SJSA1 (cell line): ENCODE data around the gene MTSS2. TPM values are rescaled to one million over a fixed set of nuclear protein-coding genes. Genes with fewer than 3 reads are reported as not detected.

Source experiments
- DNase-seq, 2 experiments: peaks; one replicate each; pipeline ENCODE4 v3.0.0-alpha.2; 2015 to 2020; ENCODE audit warnings: low spot score in 2 of 2, low read depth in 1 of 2
- H3K27ac ChIP-seq: fragments of 250-450 bp; sonication (Bioruptor Pico); 2 replicates; pipeline ENCODE4 v1.5.1; 2020; ENCODE audit warnings: mild to moderate bottlenecking, moderate library complexity
- H3K27me3 ChIP-seq: fragments of 250-450 bp; sonication (Bioruptor Pico); replicated peaks from 2 replicates; pipeline ENCODE4 v1.5.1; 2020; ENCODE audit warnings: mild to moderate bottlenecking, moderate library complexity
- H3K36me3 ChIP-seq: fragments of 250-450 bp; sonication (Bioruptor Pico); 2 replicates; pipeline ENCODE4 v1.5.1; 2020; ENCODE audit warnings: mild to moderate bottlenecking
- H3K4me1 ChIP-seq: fragments of 250-450 bp; sonication (Bioruptor Pico); replicated peaks from 2 replicates; pipeline ENCODE4 v1.6.1; 2021; ENCODE audit warnings: mild to moderate bottlenecking
- H3K4me3 ChIP-seq: fragments of 250-450 bp; sonication (Bioruptor Pico); 2 replicates; pipeline ENCODE4 v1.5.1; 2020; ENCODE audit warnings: mild to moderate bottlenecking
- H3K9me3 ChIP-seq: fragments of 250-450 bp; sonication (Bioruptor Pico); replicated peaks from 2 replicates; pipeline ENCODE4 v1.5.1; 2020; ENCODE audit warnings: mild to moderate bottlenecking
- total RNA-seq: library from RNA; depleted of rRNA; stranded (reverse); fragments of >200 nt; shearing (Covaris generic); gene quantifications from 2 replicates; pipeline ENCODE4 v1.2.3, GENCODE V29; 2014

MTSS2 gene
- total RNA-seq, 1 experiment from 2014 or later = 22.6 TPM

DNA sequence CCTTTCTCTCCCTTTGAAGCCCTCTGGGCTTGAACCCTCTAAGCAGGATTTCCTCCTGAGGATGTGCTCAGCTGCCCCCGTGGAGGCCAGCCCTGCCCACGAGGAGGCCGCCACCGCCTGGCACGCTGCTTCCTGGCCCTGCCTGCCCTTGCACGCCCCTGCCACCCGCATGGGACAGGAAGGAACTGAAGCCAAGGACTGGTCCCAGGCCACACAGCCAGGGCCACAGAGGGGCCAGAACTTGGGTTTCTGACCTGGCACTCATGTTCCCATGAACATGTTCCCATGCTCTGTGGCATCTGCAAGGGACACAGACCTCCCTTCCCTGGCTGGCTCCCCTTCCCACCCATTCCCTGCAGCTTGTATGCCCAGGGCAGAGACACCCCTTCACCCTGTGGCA, 24.1 kb upstream of the MTSS2 start:
- Histone ChIP-seq H3K36me3 (no peaks in the 10 kb centered on the region), H3K9me3 (no peaks in the 10 kb centered on the region), H3K27me3 (no peaks in the 10 kb centered on the region), H3K4me3 (no peak overlapping the region), H3K4me1 (peaks cover 39% of the 10 kb centered on the region), H3K27ac (no peak overlapping the region)
- DNase-seq = no peak

DNA sequence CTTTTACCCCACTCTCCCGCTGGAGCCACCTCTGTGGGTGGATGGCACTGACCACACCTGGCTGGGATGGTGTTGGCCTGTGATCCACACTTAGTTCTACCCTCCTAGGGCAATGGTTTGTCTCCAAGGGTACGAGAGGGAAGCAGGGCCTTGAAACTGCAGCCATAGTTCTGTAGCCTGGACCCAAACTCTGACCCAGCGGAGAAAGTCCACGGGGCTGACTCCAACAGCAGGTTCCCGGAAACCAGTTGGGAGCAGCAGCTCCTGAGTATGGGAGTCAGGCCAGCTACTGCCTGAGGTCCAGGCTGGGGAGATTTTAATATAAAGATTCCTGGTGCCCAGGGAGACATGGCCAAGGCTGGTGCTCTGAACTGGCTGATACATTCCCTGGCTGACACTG, 23.6 kb upstream of the MTSS2 start:
- no peak overlapping the region for H3K27ac ChIP-seq
- peaks cover 39% of the 10 kb centered on the region for H3K4me1 ChIP-seq

DNA sequence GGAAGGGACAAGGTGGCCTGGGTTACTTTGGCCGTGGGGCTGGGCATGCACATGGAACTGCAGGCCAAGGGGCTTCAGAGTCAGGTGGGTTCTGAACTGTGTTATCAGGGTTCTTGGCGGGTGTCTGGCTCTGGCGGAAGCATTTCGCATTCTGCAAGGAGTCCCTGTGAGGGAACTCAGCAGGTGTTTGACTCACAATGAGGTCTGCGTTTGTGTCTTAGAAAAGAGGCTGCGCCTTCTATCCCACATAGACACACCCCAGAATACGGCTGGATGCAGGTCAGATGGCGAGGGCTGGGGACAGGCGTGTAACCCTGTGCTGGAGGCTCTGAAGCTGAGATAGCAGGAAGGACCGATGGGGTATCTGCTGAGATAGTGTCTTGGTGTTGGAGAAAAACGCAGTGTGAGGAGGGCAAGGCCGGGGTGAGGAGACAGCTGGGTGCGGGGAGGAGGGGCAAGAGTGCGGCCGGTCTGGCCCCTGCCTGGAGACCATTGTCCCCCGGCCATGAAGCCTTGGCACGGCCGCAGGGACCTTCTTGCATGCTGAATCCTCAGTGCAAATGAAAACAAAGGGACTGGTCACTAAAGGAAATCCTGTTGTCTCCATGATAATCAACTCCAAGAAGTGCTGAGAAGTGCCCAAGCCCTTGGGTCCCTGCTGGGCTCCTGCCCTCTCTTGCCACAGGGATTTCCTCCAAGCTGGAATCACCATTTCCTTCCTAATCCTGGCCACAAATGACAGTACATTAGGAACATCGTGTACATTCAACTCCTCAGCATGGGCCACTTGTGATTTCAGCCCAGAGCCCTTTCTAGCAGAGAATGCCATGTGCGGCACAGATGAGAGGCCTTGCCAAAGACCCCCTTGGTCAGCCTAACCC, 22.8 kb upstream of the MTSS2 start:
- no peaks in the 10 kb centered on the region for H3K9me3 ChIP-seq
- no peak for DNase-seq
- no peak overlapping the region for H3K4me3 ChIP-seq
- no peak overlapping the region for H3K27ac ChIP-seq
- no peaks in the 10 kb centered on the region for H3K36me3 ChIP-seq
- peaks cover 45% of the 10 kb centered on the region for H3K4me1 ChIP-seq
- H3K27me3 ChIP-seq = no peaks in the 10 kb centered on the region

More for the DNA sequence above, 23.6 kb upstream of the MTSS2 start:
- Histone ChIP-seq H3K9me3 (no peaks in the 10 kb centered on the region), H3K27me3 (no peaks in the 10 kb centered on the region), H3K36me3 (no peaks in the 10 kb centered on the region), H3K4me3 (no peak overlapping the region)
- no peak for DNase-seq

DNA sequence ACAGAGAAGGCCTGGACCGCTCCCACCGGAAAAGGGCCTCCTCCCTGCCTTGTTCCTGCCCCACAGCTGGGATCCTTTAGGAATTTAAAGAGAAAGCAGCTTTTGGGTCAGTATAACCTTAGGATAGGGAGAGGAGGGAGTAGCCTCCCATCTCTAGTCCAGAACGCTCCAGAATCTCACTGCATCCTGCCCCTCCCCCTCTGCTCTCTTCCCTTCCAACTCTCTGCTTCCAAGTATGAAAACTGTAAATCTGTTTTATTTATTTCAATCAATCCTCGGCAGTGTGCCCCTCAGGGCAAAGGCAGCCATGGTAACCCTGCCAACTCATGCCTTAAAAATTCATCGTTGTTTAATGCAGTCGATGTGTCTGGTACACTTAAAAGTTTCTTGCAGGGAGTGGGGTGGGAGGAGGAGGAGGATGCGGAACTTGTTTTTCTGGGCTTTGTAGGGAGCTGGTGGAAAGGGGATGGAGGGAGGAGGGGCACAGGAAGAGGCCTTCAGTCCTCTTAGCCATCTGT, 21.2 kb upstream of the MTSS2 start:
- Histone ChIP-seq H3K27ac (peak overlapping the region; percentile 87), H3K27me3 (no peaks in the 10 kb centered on the region), H3K4me3 (no peak overlapping the region), H3K9me3 (no peaks in the 10 kb centered on the region), H3K4me1 (peaks cover 61% of the 10 kb centered on the region), H3K36me3 (no peaks in the 10 kb centered on the region)
- peak; percentile 91 to 94 for DNase-seq

DNA sequence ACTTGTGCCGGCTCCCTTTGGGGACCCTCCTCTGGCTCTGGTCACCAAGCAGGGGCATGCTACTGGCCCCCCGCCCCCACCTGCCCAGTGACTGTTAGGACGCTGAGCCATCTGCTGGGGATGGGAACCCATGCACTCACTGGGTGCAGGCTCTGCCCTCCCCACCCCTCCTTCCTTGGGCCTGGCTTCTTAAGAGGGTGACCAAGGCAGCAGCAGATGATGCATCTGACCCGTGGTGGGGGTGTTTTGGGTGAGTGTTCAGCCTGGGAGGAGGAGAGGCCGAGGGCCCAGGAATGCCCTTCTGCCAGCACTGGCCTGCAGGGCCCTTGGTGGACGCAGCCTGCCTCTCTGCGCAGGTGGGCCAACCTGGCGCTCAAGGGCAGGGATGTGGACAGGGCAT, 19.2 kb upstream of the MTSS2 start:
- Histone ChIP-seq H3K27me3 (no peaks in the 10 kb centered on the region), H3K9me3 (no peaks in the 10 kb centered on the region), H3K27ac (no peak overlapping the region), H3K36me3 (no peaks in the 10 kb centered on the region), H3K4me1 (peaks cover 81% of the 10 kb centered on the region), H3K4me3 (no peak overlapping the region)
- no peak for DNase-seq

DNA sequence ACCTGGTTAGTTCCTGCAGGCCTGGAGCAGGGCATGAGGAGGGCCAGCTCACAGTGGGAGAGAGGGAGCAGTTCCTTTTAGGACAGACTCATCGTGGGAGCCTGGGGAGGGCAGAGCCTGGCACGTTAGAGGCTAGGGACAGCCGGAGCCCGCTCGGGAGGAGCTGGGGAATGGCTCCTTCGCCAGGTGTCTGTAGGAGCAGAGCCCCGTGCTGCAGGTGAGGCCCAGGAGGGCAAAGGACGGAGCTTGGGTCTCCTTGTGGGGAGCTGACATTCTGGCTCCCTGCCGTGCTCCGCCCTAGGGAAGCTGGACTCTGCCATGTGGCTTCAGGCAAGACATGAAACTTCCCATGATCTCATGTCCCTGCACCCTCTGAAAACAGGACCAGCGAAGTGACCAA, 18.7 kb upstream of the MTSS2 start:
- H3K4me3 ChIP-seq = no peak overlapping the region
- H3K27me3 ChIP-seq = no peaks in the 10 kb centered on the region
- H3K27ac ChIP-seq = no peak overlapping the region
- peaks cover 3% of the 10 kb centered on the region; the same call in 1 of the 2 replicates for H3K36me3 ChIP-seq
- H3K4me1 ChIP-seq = peaks cover 85% of the 10 kb centered on the region
- no peaks in the 10 kb centered on the region for H3K9me3 ChIP-seq
- no peak for DNase-seq

DNA sequence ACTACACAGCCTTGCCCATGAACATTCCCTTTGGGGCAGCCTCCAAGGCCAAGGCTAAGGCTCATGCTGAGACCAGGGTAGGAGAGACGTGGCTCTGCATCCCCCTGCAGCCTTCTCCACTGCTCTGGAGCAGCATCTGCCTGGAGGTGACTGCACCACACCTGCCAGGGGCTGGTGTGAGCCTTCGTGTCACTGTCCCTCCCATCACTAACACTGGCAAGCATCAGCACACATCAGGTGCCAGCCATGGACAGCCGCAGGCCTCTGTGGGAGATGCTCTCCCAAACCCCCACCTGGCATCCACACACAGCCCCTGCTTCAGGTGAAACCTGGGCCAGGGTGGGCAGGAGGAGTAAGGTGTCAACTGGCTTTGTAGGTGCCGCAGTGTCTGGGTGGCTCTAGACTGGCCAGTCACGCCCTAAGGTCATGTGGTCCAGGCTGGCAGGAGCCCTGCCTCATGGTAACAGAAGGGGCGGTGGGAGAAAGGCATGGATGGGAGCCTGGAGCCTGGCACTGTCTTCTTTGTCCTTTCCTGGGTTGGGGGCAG, 18.1 kb upstream of the MTSS2 start:
- Histone ChIP-seq H3K4me1 (peaks cover 88% of the 10 kb centered on the region), H3K9me3 (no peaks in the 10 kb centered on the region), H3K4me3 (no peak overlapping the region), H3K27me3 (no peaks in the 10 kb centered on the region), H3K27ac (peak overlapping the region; percentile 96), H3K36me3 (peaks cover 8% of the 10 kb centered on the region)
- DNase-seq = no peak

DNA sequence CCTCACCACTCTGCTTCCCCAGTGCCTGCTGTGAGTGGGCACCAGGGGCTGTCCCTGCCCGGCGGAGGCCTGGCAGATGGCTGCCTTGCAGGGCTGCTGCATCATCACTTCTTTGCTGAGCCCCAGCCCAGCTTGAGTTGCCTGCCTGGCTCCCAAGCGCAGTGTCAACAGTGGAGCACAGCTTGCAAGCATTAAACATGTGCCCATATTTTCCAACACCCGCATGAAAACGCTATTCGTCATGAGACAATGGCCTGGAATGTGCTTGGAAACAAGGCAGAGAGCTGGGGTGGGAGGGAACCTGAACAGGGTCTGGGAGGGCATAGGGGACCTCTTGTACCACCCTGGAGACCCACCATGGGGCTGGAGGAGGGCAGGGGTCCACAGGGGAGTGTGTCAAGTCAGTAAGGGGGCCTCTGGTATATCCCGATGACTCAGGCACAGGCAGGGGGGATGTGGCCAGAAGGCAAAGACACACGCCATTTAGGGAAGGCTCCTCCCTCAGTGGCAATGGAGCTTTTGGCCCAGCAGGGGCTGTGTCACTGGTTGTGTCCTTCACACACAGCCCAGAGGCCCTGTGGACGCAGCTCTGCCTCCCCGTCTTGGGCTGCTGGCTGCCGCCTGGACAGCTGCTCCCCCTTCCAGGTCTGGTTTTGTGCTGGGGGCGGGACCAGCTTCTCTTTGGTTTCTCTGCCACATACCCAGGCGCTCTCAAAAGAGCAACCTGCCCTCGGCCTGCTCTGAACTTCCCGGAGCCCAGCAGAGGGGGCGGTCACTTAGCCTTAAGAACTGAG, 17.4 kb upstream of the MTSS2 start:
- peak; percentile 91 for DNase-seq
- Histone ChIP-seq H3K4me1 (peaks cover 88% of the 10 kb centered on the region), H3K9me3 (no peaks in the 10 kb centered on the region), H3K27ac (peak overlapping the region; percentile 96), H3K4me3 (no peak overlapping the region), H3K27me3 (no peaks in the 10 kb centered on the region), H3K36me3 (peaks cover 10% of the 10 kb centered on the region)

DNA sequence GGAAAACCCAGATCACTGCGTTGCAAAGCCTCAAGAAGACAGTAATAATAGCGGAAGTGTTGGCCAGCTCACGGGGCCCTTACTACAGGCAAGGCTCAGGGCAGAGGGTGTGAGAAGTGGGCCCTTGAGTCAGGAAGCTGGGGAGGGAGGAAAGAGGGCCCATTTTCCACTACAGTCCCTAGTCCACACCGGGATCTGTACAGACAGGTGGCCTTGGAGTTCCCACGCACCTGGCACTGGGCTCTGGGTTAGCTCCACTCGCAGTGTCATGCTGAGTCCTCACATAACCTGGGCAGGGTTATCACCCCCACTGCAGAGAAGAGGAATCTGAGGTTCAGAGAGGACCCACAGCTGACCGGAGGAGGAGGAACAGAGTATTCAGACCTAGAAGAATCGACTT, 16.8 kb upstream of the MTSS2 start:
- no peaks in the 10 kb centered on the region for H3K9me3 ChIP-seq
- no peaks in the 10 kb centered on the region for H3K27me3 ChIP-seq
- H3K4me3 ChIP-seq = no peak overlapping the region
- no peak for DNase-seq
- peaks cover 16% of the 10 kb centered on the region for H3K36me3 ChIP-seq
- H3K4me1 ChIP-seq = peaks cover 86% of the 10 kb centered on the region
- peak overlapping the region; percentile 96 for H3K27ac ChIP-seq

DNA sequence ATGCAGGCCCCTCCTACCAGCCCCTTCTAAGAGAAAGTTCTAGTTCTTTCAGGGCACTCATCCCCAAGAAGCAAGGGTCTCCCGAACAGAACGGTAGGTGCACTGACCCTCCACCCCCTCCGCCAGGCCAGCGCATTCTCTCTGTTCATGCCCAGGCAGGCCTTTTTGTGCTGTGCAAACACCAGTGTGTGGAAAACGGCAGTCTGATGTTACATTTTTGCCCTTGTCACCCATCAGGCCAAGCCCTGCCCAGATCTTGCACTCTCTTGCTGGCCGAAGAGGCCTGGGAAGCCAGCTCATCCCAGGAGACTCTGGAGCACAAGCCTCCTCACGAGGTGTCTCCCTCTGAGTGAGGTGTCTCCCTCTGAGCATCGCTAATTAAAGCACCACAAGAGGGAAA, 16.1 kb upstream of the MTSS2 start:
- Histone ChIP-seq H3K36me3 (peaks cover 20% of the 10 kb centered on the region), H3K4me3 (no peak overlapping the region), H3K9me3 (no peaks in the 10 kb centered on the region), H3K4me1 (peaks cover 84% of the 10 kb centered on the region), H3K27me3 (no peaks in the 10 kb centered on the region), H3K27ac (peak overlapping the region; percentile 96; the same call in 1 of the 2 replicates)
- DNase-seq = no peak

DNA sequence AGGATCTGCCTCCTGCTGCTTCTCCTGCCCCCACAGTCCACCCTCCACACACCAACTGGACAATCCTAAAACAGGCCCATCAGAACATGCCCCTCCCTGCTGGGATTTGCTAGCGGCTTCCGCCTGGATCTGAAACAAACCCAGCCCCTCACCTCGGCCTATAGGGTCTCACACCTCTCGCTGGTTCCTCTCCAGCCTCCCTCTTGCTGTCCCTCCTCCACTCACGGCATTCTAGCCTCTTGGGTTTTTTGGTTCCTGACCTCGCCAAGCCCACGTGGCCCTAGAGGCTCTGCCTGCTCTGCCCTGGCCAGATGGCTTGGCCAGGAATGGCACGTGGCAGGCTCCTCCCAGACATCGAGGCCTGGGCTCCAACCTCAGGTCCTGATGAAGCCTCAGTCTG, 15.7 kb upstream of the MTSS2 start:
- DNase-seq = no peak

DNA sequence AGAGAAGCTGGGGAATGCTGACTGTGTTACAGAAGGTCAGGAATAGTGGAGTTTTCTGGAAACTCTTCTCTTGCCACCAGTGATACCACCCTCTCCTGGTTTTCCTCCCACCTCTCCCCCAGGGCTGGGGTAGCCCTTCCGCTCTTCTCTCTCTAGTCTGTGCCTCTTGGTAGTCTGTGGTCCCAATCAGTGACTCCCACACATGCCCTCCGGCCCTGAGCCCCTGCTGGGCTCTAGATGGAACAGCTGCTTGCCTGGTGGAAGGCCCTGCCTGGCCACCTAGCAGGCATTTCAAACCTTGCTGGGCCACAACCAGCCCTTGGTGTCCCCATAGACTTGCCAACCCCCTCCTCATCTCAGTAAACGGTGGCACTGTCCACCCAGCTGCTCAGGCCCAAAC, 15.2 kb upstream of the MTSS2 start:
- DNase-seq = no peak
- peaks cover 20% of the 10 kb centered on the region for H3K36me3 ChIP-seq
- peaks cover 77% of the 10 kb centered on the region for H3K4me1 ChIP-seq
- no peaks in the 10 kb centered on the region for H3K27me3 ChIP-seq
- no peaks in the 10 kb centered on the region for H3K9me3 ChIP-seq
- no peak overlapping the region for H3K4me3 ChIP-seq
- H3K27ac ChIP-seq = no peak overlapping the region

More for the DNA sequence above, 15.7 kb upstream of the MTSS2 start:
- Histone ChIP-seq H3K27me3 (no peaks in the 10 kb centered on the region), H3K36me3 (peaks cover 20% of the 10 kb centered on the region), H3K4me1 (peaks cover 81% of the 10 kb centered on the region), H3K27ac (peak overlapping the region; percentile 96; the same call in 1 of the 2 replicates), H3K9me3 (no peaks in the 10 kb centered on the region), H3K4me3 (no peak overlapping the region)

DNA sequence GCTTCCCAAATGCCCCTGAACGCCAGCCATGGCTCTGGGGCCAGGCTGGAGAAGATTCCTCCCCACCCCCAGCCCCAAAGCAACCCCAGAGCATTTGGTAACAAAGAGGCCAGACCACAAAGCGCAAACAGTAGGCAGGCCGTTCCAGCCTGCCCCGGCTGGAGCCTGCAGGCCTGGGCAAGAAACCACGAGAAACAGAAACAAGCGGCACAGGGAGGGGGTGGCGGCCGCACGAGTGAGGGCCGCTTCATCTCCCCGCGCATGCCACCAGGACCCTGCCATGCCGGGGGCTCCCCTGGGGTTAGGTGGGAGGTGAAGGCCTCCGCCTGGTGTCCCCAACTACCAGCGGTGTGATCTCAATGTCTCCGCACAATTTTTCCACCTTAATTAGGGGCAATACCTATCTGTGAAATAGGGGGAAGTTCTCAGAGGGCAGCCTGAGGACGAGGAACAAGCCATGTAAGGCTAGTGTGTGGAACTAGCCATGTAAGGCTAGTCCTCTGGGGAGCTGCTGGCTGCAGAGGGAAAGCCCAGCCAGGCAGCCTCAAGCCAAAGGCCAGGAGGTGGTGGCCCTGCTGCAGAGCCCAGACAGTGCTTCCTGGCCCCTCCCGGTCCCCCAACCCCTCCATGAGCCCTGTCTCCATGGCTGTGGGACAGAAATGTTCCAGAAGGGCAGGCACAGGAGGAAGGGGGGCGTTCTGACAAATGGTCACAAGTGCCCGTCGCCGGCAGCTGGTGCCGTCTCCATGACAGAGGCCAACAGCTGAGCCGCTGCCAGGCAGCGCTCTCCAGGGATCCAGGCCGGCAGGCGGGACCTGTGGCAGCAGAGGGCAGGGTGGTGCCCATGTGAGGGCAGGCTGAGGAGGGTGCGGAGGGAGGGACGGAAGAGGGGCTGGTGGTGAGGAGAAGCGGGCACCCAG, 14.5 kb upstream of the MTSS2 start:
- H3K4me1 ChIP-seq = peaks cover 77% of the 10 kb centered on the region
- no peaks in the 10 kb centered on the region for H3K9me3 ChIP-seq
- no peak for DNase-seq
- H3K27me3 ChIP-seq = no peaks in the 10 kb centered on the region
- H3K4me3 ChIP-seq = no peak overlapping the region
- peaks cover 20% of the 10 kb centered on the region for H3K36me3 ChIP-seq
- H3K27ac ChIP-seq = peak overlapping the region; percentile 24; the same call in 1 of the 2 replicates
